GM10266 (cell line): ENCODE data around the gene ELMO1.

Source experiments
- DNase-seq: peaks from one replicate; pipeline ENCODE4 v3.0.0; 2012; ENCODE audit errors: extremely low spot score
- CTCF ChIP-seq: IDR thresholded peaks from 2 replicates; pipeline ENCODE4 v1.5.1; 2012; ENCODE audit warnings: mild to moderate bottlenecking, low read depth; ENCODE audit not compliant: control insufficient read depth, insufficient read depth; ENCODE audit errors: missing control alignments

ELMO1 gene

GRCh38 chr7:37491919-37492694 is 43.4 kb upstream of the ELMO1 start:
- no peak for DNase-seq
- TF ChIP-seq CTCF, result no peak

- DNase-seq, result no peak
- no peak for TF ChIP-seq CTCF
These were observed 41.0 kb upstream of the ELMO1 start for GRCh38 chr7:37489703-37490102.

- TF ChIP-seq CTCF, result no peak
- DNase-seq, result no peak
These were observed 39.6 kb upstream of the ELMO1 start for GRCh38 chr7:37488163-37488764.

- no peak for TF ChIP-seq CTCF
- no peak for DNase-seq
These were observed 35.9 kb upstream of the ELMO1 start for GRCh38 chr7:37484426-37485073.

- no peak for TF ChIP-seq CTCF
- no peak for DNase-seq
These were observed 35.0 kb upstream of the ELMO1 start for GRCh38 chr7:37483627-37484026.

GRCh38 chr7:37482953-37483352 is 34.3 kb upstream of the ELMO1 start:
- no peak for TF ChIP-seq CTCF
- DNase-seq, result no peak

GRCh38 chr7:37482505-37482904 is 33.8 kb upstream of the ELMO1 start:
- no peak for TF ChIP-seq CTCF
- no peak for DNase-seq
